ENCODE measurements around the gene PLAAT4. TPM values are rescaled to one million over a fixed set of nuclear protein-coding genes. Genes with fewer than 3 reads are reported as not detected.

PLAAT4 gene
- total and polyA plus RNA-seq, 2 experiments from 2014 or later: 0.69 to 4.6 TPM

- peak; percentile 50; the same call in 1 of the 2 replicates for TF ChIP-seq ZNF462 (CRISPR knock-in tag; IDR thresholded peaks at IDR 0.05)
These were observed 28.6 kb upstream of the PLAAT4 start (continued) for GRCh38 chr11:63508009-63508408.

- no peaks in the 10 kb centered on the region; the same call in 1 of the 2 replicates for H3F3A ChIP-seq (replicated peaks; ENCODE audit: low read depth)
- H3K36me3 Mint-ChIP-seq (ENCODE audit: low read depth): 0 out of 3 replicates have a peak, but pooled peaks cover 2% of the 10 kb centered on the region
- H2AFZ ChIP-seq: no peak overlapping the region
- H3K36me3 ChIP-seq (ENCODE audit: insufficient read depth): no peaks in the 10 kb centered on the region
- DNase-seq (ENCODE audit: low spot score): no peak
- no peak overlapping the region for H3K4me3 ChIP-seq
- no peaks in the 10 kb centered on the region for H3K79me2 ChIP-seq (replicated peaks; ENCODE audit: insufficient read depth)
- H3K9me2 ChIP-seq (ENCODE audit: insufficient read depth): peaks cover 9% of the 10 kb centered on the region; the same call in 1 of the 2 replicates
- no peak overlapping the region for H3K27ac Mint-ChIP-seq
- no peak for TF ChIP-seq ZNF462 (CRISPR knock-in tag; IDR thresholded peaks at IDR 0.05)
- no peak for TF ChIP-seq ZNF114 (CRISPR knock-in tag; IDR thresholded peaks at IDR 0.05)
- H3K9me3 Mint-ChIP-seq: peaks cover 2% of the 10 kb centered on the region; the same call in 1 of the 3 replicates
- H3K27ac ChIP-seq (ENCODE audit: low read depth): no peak overlapping the region
- no peak overlapping the region for H3K4me3 Mint-ChIP-seq
- H3K27me3 ChIP-seq (ENCODE audit: insufficient read depth): no peaks in the 10 kb centered on the region
- no peaks in the 10 kb centered on the region for H4K20me1 ChIP-seq (replicated peaks; ENCODE audit: insufficient read depth)
- peaks cover 11% of the 10 kb centered on the region for H3K27me3 Mint-ChIP-seq (ENCODE audit: insufficient read depth, low read depth, poor library complexity)
- no peak overlapping the region for H3K4me2 ChIP-seq
- ATAC-seq: no peak
- H3K4me1 Mint-ChIP-seq: peaks cover 37% of the 10 kb centered on the region
- peaks cover 20% of the 10 kb centered on the region for H3K4me1 ChIP-seq (ENCODE audit: insufficient read depth)
These were observed 27.9 kb upstream of the PLAAT4 start for GRCh38 chr11:63508745-63509144.
